Neural cell (in vitro differentiated cells): ENCODE data around the gene SMTNL1. TPM values are rescaled to one million over a fixed set of nuclear protein-coding genes. Genes with fewer than 3 reads are reported as not detected.

Experiments used
- H2AFZ ChIP-seq: fragments of 200-600, 300-800 bp; sonication (generic), shearing (Covaris generic); 2 replicates; pipeline ENCODE4 v1.6.0; 2014; ENCODE audit warnings: low read depth, mild to moderate bottlenecking, antibody characterized with exemption, low read length, moderate library complexity
- H3F3A ChIP-seq: fragments of 200-600 bp; shearing (Covaris generic); 2 replicates; pipeline ENCODE4 v1.6.1; 2016; ENCODE audit warnings: mild to moderate bottlenecking, moderate library complexity, mixed read lengths, antibody characterized with exemption, low read length; ENCODE audit not compliant: insufficient read depth, poor library complexity, severe bottlenecking
- H3K27ac ChIP-seq: fragments of 200-600, 300-800 bp; sonication (generic), shearing (Covaris generic); 2 replicates; pipeline ENCODE4 v1.5.1; 2014; ENCODE audit warnings: mild to moderate bottlenecking, low read length, moderate library complexity
- H3K27me3 ChIP-seq: fragments of 300-800, 200-600 bp; sonication (generic), shearing (Covaris generic); 2 replicates; pipeline ENCODE4 v1.6.0; 2014; ENCODE audit warnings: mild to moderate bottlenecking, low read depth, low read length, moderate library complexity; ENCODE audit not compliant: insufficient read depth
- H3K36me3 ChIP-seq: fragments of 300-800, 200-600 bp; sonication (generic), shearing (Covaris generic); 2 replicates; pipeline ENCODE4 v1.5.1; 2014; ENCODE audit warnings: mild to moderate bottlenecking, antibody characterized with exemption, low read length, moderate library complexity; ENCODE audit not compliant: insufficient read depth
- H3K4me2 ChIP-seq: fragments of 300-800, 200-600 bp; sonication (generic), shearing (Covaris generic); 2 replicates; pipeline ENCODE4 v1.6.0; 2014; ENCODE audit warnings: mild to moderate bottlenecking, low read length
- H3K4me3 ChIP-seq: fragments of 300-800, 200-600 bp; sonication (generic), shearing (Covaris generic); 2 replicates; pipeline ENCODE4 v1.5.1; 2014; ENCODE audit warnings: mild to moderate bottlenecking, low read length, moderate library complexity
- H3K79me2 ChIP-seq: fragments of 200-600 bp; shearing (Covaris generic); replicated peaks from 2 replicates; pipeline ENCODE4 v1.6.0; 2014; ENCODE audit warnings: mild to moderate bottlenecking, low read length, moderate library complexity; ENCODE audit not compliant: insufficient read depth
- H3K9ac ChIP-seq: fragments of 300-800, 200-600 bp; sonication (generic), shearing (Covaris generic); 2 replicates; pipeline ENCODE4 v1.6.1; 2016; ENCODE audit warnings: mild to moderate bottlenecking, low read length, mixed read lengths
- H3K9me2 ChIP-seq: fragments of 200-600 bp; shearing (Covaris generic); 2 replicates; pipeline ENCODE4 v1.6.1; 2016; ENCODE audit warnings: mild to moderate bottlenecking, low read length, mixed read lengths; ENCODE audit not compliant: insufficient read depth
- H3K9me3 ChIP-seq: fragments of 200-600, 300-800 bp; sonication (generic), shearing (Covaris generic); 2 replicates; pipeline ENCODE4 v1.6.1; 2016; ENCODE audit warnings: mild to moderate bottlenecking, mixed run types, low read length, moderate library complexity, mixed read lengths
- H4K20me1 ChIP-seq: fragments of 200-600 bp; shearing (Covaris generic); 2 replicates; pipeline ENCODE4 v1.6.1; 2016; ENCODE audit warnings: mild to moderate bottlenecking, mixed run types; ENCODE audit not compliant: insufficient read depth
- EP300 ChIP-seq: fragments of 450-650 bp; conservative IDR thresholded peaks from 2 replicates; pipeline ENCODE4 v1.6.1; 2014; ENCODE audit warnings: antibody characterized with exemption, mild to moderate bottlenecking, moderate library complexity; ENCODE audit not compliant: poor library complexity, severe bottlenecking
- EZH2 ChIP-seq: fragments of 200-600, 300-800 bp; shearing (Covaris generic), sonication (generic); IDR thresholded peaks from 2 replicates; pipeline ENCODE4 v1.6.1; 2014; ENCODE audit warnings: antibody characterized with exemption, low read length, borderline replicate concordance, mild to moderate bottlenecking; ENCODE audit not compliant: insufficient read depth, poor library complexity, severe bottlenecking
- MXI1 ChIP-seq: fragments of 450-650 bp; conservative IDR thresholded peaks from 2 replicates; pipeline ENCODE4 v1.6.1; 2014; ENCODE audit warnings: antibody characterized with exemption, mild to moderate bottlenecking; ENCODE audit not compliant: poor library complexity, severe bottlenecking
- POLR2AphosphoS5 ChIP-seq: IDR thresholded peaks from 2 replicates; pipeline ENCODE4 v1.6.1; 2012
- RAD21 ChIP-seq: fragments of 450-650 bp; conservative IDR thresholded peaks from 2 replicates; pipeline ENCODE4 v1.6.1; 2014; ENCODE audit warnings: antibody characterized with exemption, mild to moderate bottlenecking, moderate library complexity
- REST ChIP-seq: IDR thresholded peaks from 2 replicates; pipeline ENCODE4 v1.6.1; 2012; ENCODE audit warnings: borderline replicate concordance
- SMC3 ChIP-seq: fragments of 450-650 bp; conservative IDR thresholded peaks from 2 replicates; pipeline ENCODE4 v1.6.1; 2014; ENCODE audit warnings: antibody characterized with exemption, mild to moderate bottlenecking, moderate library complexity; ENCODE audit not compliant: poor library complexity
- TAF1 ChIP-seq: IDR thresholded peaks from 2 replicates; pipeline ENCODE4 v1.6.1; 2012; ENCODE audit warnings: low read depth
- polyA plus RNA-seq: library from polyadenylated mRNA; depleted of rRNA; stranded (reverse); fragments of >200 nt; gene quantifications from 2 replicates; pipeline ENCODE4 v1.2.3, GENCODE V29; 2014
- TF ChIP-seq, protein P1 (sequence below): fragments of 450-650 bp; IDR thresholded peaks from 2 replicates; pipeline ENCODE4 v1.5.1; 2014; ENCODE audit warnings: antibody characterized with exemption, mild to moderate bottlenecking, moderate library complexity; ENCODE audit not compliant: poor library complexity, severe bottlenecking

The SMTNL1 gene
- polyA plus RNA-seq, 1 donor from 2014 or later: not detected

- Histone ChIP-seq H3K4me3 (peak overlapping the region; percentile 77), H3K27ac (no peak overlapping the region), H3K79me2 (no peaks in the 10 kb centered on the region), H3K9me3 (no peaks in the 10 kb centered on the region), H3K36me3 (no peaks in the 10 kb centered on the region), H3K27me3 (peaks cover 58% of the 10 kb centered on the region), H3K9ac (no peak overlapping the region), H2AFZ (no peak overlapping the region), H4K20me1 (no peaks in the 10 kb centered on the region), H3K4me2 (no peak overlapping the region), H3F3A (no peaks in the 10 kb centered on the region), H3K9me2 (no peaks in the 10 kb centered on the region)
- no peak for TF ChIP-seq SMC3
- no peak for TF ChIP-seq POLR2AphosphoS5
- TF ChIP-seq MXI1: no peak
- no peak for TF ChIP-seq EP300
- TF ChIP-seq TAF1: no peak
- no peak for TF ChIP-seq RAD21
- TF ChIP-seq EZH2: no peak
- no peak for TF ChIP-seq REST
- TF ChIP-seq, protein P1, sequence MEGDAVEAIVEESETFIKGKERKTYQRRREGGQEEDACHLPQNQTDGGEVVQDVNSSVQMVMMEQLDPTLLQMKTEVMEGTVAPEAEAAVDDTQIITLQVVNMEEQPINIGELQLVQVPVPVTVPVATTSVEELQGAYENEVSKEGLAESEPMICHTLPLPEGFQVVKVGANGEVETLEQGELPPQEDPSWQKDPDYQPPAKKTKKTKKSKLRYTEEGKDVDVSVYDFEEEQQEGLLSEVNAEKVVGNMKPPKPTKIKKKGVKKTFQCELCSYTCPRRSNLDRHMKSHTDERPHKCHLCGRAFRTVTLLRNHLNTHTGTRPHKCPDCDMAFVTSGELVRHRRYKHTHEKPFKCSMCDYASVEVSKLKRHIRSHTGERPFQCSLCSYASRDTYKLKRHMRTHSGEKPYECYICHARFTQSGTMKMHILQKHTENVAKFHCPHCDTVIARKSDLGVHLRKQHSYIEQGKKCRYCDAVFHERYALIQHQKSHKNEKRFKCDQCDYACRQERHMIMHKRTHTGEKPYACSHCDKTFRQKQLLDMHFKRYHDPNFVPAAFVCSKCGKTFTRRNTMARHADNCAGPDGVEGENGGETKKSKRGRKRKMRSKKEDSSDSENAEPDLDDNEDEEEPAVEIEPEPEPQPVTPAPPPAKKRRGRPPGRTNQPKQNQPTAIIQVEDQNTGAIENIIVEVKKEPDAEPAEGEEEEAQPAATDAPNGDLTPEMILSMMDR: no peak
These were observed 23.4 kb upstream of the SMTNL1 start for GRCh38 chr11:57513911-57514537.

GRCh38 chr11:57514538-57515331 is 22.7 kb upstream of the SMTNL1 start:
- Histone ChIP-seq H3K9me3 (no peaks in the 10 kb centered on the region), H2AFZ (no peak overlapping the region), H3K79me2 (no peaks in the 10 kb centered on the region), H3K4me2 (peak overlapping the region; percentile 42), H3F3A (no peaks in the 10 kb centered on the region), H4K20me1 (no peaks in the 10 kb centered on the region), H3K27ac (no peak overlapping the region), H3K36me3 (no peaks in the 10 kb centered on the region), H3K4me3 (peak overlapping the region; percentile 77), H3K27me3 (peaks cover 58% of the 10 kb centered on the region), H3K9ac (peak overlapping the region; percentile 30), H3K9me2 (no peaks in the 10 kb centered on the region)
- no peak for TF ChIP-seq EP300
- peak; percentile 10 for TF ChIP-seq EZH2
